SK-N-SH treated with all-trans-retinoic acid at 6 μM for 48 hours (cell line): Measurements from ENCODE around the gene RHEBL1.
"Not testable (repeated sequence)": the region's sequence is repeated elsewhere in the genome, so short reads cannot be mapped to it uniquely, and the experiment has no call there.

ENCODE experiments used
- ATAC-seq: fragments of 200-7000 bp; cut with Tn5 transposase; 3 replicates; pipeline ENCODE4 v1.9.1; 2020; ENCODE audit warnings: mild to moderate bottlenecking, moderate library complexity
- ARNTL ChIP-seq: fragments of 450-650 bp; formaldehyde crosslinking; IDR thresholded peaks from 2 replicates; pipeline ENCODE4 v1.5.0; 2020; ENCODE audit warnings: low read depth, mild to moderate bottlenecking, moderate library complexity, borderline replicate concordance
- BACH2 ChIP-seq: fragments of 250-450 bp; sonication (Bioruptor Pico); IDR thresholded peaks from 2 replicates; pipeline ENCODE4 v1.9.0; 2021; ENCODE audit warnings: mild to moderate bottlenecking, borderline replicate concordance
- CREB5 ChIP-seq: fragments of 250-450 bp; sonication (Bioruptor Pico); IDR thresholded peaks from 2 replicates; pipeline ENCODE4 v1.5.1; 2020; ENCODE audit warnings: low read depth, mild to moderate bottlenecking, moderate library complexity
- CSDC2 ChIP-seq: fragments of 250-450 bp; sonication (Bioruptor Pico); IDR thresholded peaks from 2 replicates; pipeline ENCODE4 v1.5.0; 2020; ENCODE audit warnings: mild to moderate bottlenecking, moderate library complexity
- CSRNP3 ChIP-seq: fragments of 250-450 bp; sonication (Bioruptor Pico); IDR thresholded peaks from 2 replicates; pipeline ENCODE4 v1.5.1; 2021; ENCODE audit warnings: mild to moderate bottlenecking, moderate library complexity
- ESRRG ChIP-seq: fragments of 250-450 bp; sonication (Bioruptor Pico); IDR thresholded peaks from 2 replicates; pipeline ENCODE4 v1.6.1; 2021; ENCODE audit warnings: mild to moderate bottlenecking
- ISL1 ChIP-seq: fragments of 250-450 bp; sonication (Bioruptor Pico); IDR thresholded peaks from 2 replicates; pipeline ENCODE4 v2.1.2; 2022; ENCODE audit warnings: mild to moderate bottlenecking, moderate library complexity
- OSR1 ChIP-seq: fragments of 250-450 bp; sonication (Bioruptor Pico); IDR thresholded peaks from 2 replicates; pipeline ENCODE4 v1.8.0; 2022; ENCODE audit warnings: moderate library complexity, mild to moderate bottlenecking, inconsistent platforms
- PATZ1 ChIP-seq: fragments of 250-450 bp; sonication (Bioruptor Pico); IDR thresholded peaks from 2 replicates; pipeline ENCODE4 v1.8.0; 2020; ENCODE audit warnings: mild to moderate bottlenecking, moderate library complexity, borderline replicate concordance
- POU6F1 ChIP-seq: fragments of 250-450 bp; sonication (Bioruptor Pico); IDR thresholded peaks from 2 replicates; pipeline ENCODE4 v1.8.0; 2021; ENCODE audit warnings: low read depth, mild to moderate bottlenecking, moderate library complexity, borderline replicate concordance
- PPARA ChIP-seq: fragments of 250-450 bp; sonication (Bioruptor Pico); IDR thresholded peaks from 2 replicates; pipeline ENCODE4 v1.5.0; 2020; ENCODE audit warnings: mild to moderate bottlenecking, borderline replicate concordance
- RARB ChIP-seq: fragments of 250-450 bp; sonication (Bioruptor Pico); IDR thresholded peaks from 2 replicates; pipeline ENCODE4 v1.8.0; 2021; ENCODE audit warnings: mild to moderate bottlenecking, moderate library complexity
- SNAI2 ChIP-seq: fragments of 250-450 bp; sonication (Bioruptor Pico); IDR thresholded peaks from 2 replicates; pipeline ENCODE4 v1.5.0; 2020; ENCODE audit warnings: mild to moderate bottlenecking, moderate library complexity
- TCF4 ChIP-seq: fragments of 250-450 bp; sonication (Bioruptor Pico); IDR thresholded peaks from 2 replicates; pipeline ENCODE4 v1.8.0; 2021; ENCODE audit warnings: mild to moderate bottlenecking, moderate library complexity, borderline replicate concordance
- TOX ChIP-seq: fragments of 250-450 bp; sonication (Bioruptor Pico); IDR thresholded peaks from 2 replicates; pipeline ENCODE4 v1.8.0; 2021; ENCODE audit warnings: mild to moderate bottlenecking, moderate library complexity, borderline replicate concordance
- TSHZ2 ChIP-seq: fragments of 250-450 bp; sonication (Bioruptor Pico); IDR thresholded peaks from 2 replicates; pipeline ENCODE4 v1.5.0; 2020; ENCODE audit warnings: mild to moderate bottlenecking, moderate library complexity
- ZC3H10 ChIP-seq: fragments of 250-450 bp; sonication (Bioruptor Pico); IDR thresholded peaks from 2 replicates; pipeline ENCODE4 v1.5.1; 2021; ENCODE audit warnings: mild to moderate bottlenecking, moderate library complexity
- ZFP3 ChIP-seq: fragments of 250-450 bp; sonication (Bioruptor Pico); IDR thresholded peaks from 2 replicates; pipeline ENCODE4 v1.5.0; 2020; ENCODE audit warnings: mild to moderate bottlenecking, moderate library complexity
- ZFP30 ChIP-seq: fragments of 450-650 bp; formaldehyde crosslinking; IDR thresholded peaks from 2 replicates; pipeline ENCODE4 v1.5.0; 2022; ENCODE audit warnings: mild to moderate bottlenecking, moderate library complexity
- ZNF565 ChIP-seq: fragments of 450-650 bp; formaldehyde crosslinking; conservative IDR thresholded peaks from 2 replicates; pipeline ENCODE4 v1.5.0; 2020; ENCODE audit warnings: low read depth, mild to moderate bottlenecking, moderate library complexity
- ZNF70 ChIP-seq: fragments of 450-650 bp; formaldehyde crosslinking; IDR thresholded peaks from 2 replicates; pipeline ENCODE4 v1.5.0; 2020; ENCODE audit warnings: mild to moderate bottlenecking, moderate library complexity
- ZNF8 ChIP-seq: fragments of 450-650 bp; formaldehyde crosslinking; IDR thresholded peaks from 2 replicates; pipeline ENCODE4 v1.5.0; 2020; ENCODE audit warnings: mild to moderate bottlenecking, moderate library complexity

Gene RHEBL1

GRCh38 chr12:49066120-49066519 is 3.7 kb downstream of the RHEBL1 start:
- TF ChIP-seq SNAI2 (CRISPR knock-in tag) (no peak), ESRRG (no peak), OSR1 (no peak)
- TF ChIP-seq, all 23 proteins: peak for 0
- ATAC-seq = no peak

GRCh38 chr12:49064767-49065152 is 5.0 kb downstream of the RHEBL1 start:
- ATAC-seq = no peak

GRCh38 chr12:49061916-49062315 is 7.9 kb downstream of the RHEBL1 start:
- not testable (repeated sequence) for ATAC-seq

More at GRCh38 chr12:49064767-49065152, 5.0 kb downstream of the RHEBL1 start:
- no peak for TF ChIP-seq TCF4
- no peak for TF ChIP-seq OSR1
- no peak for TF ChIP-seq ARNTL (CRISPR knock-in tag)
- no peak for TF ChIP-seq ZC3H10 (CRISPR knock-in tag)
- TF ChIP-seq POU6F1 (CRISPR knock-in tag) = no peak
- TF ChIP-seq CSRNP3 (CRISPR knock-in tag) = no peak
- TF ChIP-seq ZFP3 (CRISPR knock-in tag) = no peak
- TF ChIP-seq ZNF70 (CRISPR knock-in tag) = no peak
- TF ChIP-seq ZNF565 (CRISPR knock-in tag) = no peak
- TF ChIP-seq, all 23 proteins: peak for 0

GRCh38 chr12:49061157-49061650 is 8.6 kb downstream of the RHEBL1 start:
- TF ChIP-seq CREB5 (CRISPR knock-in tag) (no peak), ZNF8 (no peak), ARNTL (CRISPR knock-in tag) (no peak), ESRRG (no peak), ZFP3 (CRISPR knock-in tag) (no peak), BACH2 (CRISPR knock-in tag) (no peak), ZFP30 (CRISPR knock-in tag) (no peak), TSHZ2 (CRISPR knock-in tag) (no peak), OSR1 (no peak), POU6F1 (CRISPR knock-in tag) (no peak), PATZ1 (no peak), TOX (CRISPR knock-in tag) (no peak), ISL1 (no peak), CSDC2 (CRISPR knock-in tag) (no peak), ZC3H10 (CRISPR knock-in tag) (no peak), RARB (CRISPR knock-in tag) (no peak), SNAI2 (CRISPR knock-in tag) (no peak), PPARA (CRISPR knock-in tag) (no peak), TCF4 (no peak), ZNF70 (CRISPR knock-in tag) (no peak)
- ATAC-seq = no peak; the same call in 1 of the 3 replicates
